GM12864 (cell line): ENCODE data around the gene TMX4.

ENCODE experiments used
- DNase-seq: peaks from one replicate; pipeline ENCODE4 v3.0.0-alpha.2; 2011; ENCODE audit warnings: low read depth
- H3K4me3 ChIP-seq: 2 replicates; pipeline ENCODE4 v1.5.1; 2011; ENCODE audit warnings: mild to moderate bottlenecking, low read depth, low read length, control low read depth
- CTCF ChIP-seq: IDR thresholded peaks from 2 replicates; pipeline ENCODE4 v1.5.1; 2011; ENCODE audit warnings: low read depth, mild to moderate bottlenecking, moderate library complexity, low read length, control low read depth, inconsistent platforms; ENCODE audit errors: missing control alignments

The TMX4 gene

GRCh38 chr20:8060977-8061376 is 41.4 kb upstream of the TMX4 start:
- H3K4me3 ChIP-seq = no peak overlapping the region
- no peak for DNase-seq
- no peak for TF ChIP-seq CTCF

GRCh38 chr20:8057871-8058270 is 38.3 kb upstream of the TMX4 start:
- no peak overlapping the region for H3K4me3 ChIP-seq
- TF ChIP-seq CTCF = no peak
- DNase-seq = no peak

GRCh38 chr20:8055096-8055495 is 35.5 kb upstream of the TMX4 start:
- no peak for TF ChIP-seq CTCF
- H3K4me3 ChIP-seq = no peak overlapping the region
- DNase-seq = no peak

GRCh38 chr20:8050157-8050837 is 30.7 kb upstream of the TMX4 start:
- no peak for TF ChIP-seq CTCF
- no peak for DNase-seq
- H3K4me3 ChIP-seq = no peak overlapping the region

- H3K4me3 ChIP-seq = no peak overlapping the region
- TF ChIP-seq CTCF = no peak
- DNase-seq = no peak
Observed at GRCh38 chr20:8049310-8049709, 29.7 kb upstream of the TMX4 start.

GRCh38 chr20:8045946-8046345 is 26.4 kb upstream of the TMX4 start:
- TF ChIP-seq CTCF = no peak
- no peak for DNase-seq
- H3K4me3 ChIP-seq = no peak overlapping the region

- peak; percentile 40 for TF ChIP-seq CTCF
- no peak overlapping the region for H3K4me3 ChIP-seq
- no peak for DNase-seq
Observed at GRCh38 chr20:8043687-8044282, 24.2 kb upstream of the TMX4 start.
